IgD-negative memory B cell (primary cell): ENCODE measurements around the gene PML. TPM values are rescaled to one million over a fixed set of nuclear protein-coding genes. Genes with fewer than 3 reads are reported as not detected.
"Not testable (repeated sequence)": the region's sequence is repeated elsewhere in the genome, so short reads cannot be mapped to it uniquely, and the experiment has no call there.

Experiments used
- H3K27ac Mint-ChIP-seq, 3 donors: one replicate each; pipeline ENCODE4 v1.8.0; 2020 to 2022; ENCODE audit warnings: mild to moderate bottlenecking in 3 of 3, mixed read lengths in 3 of 3, moderate library complexity in 1 of 3
- H3K27me3 Mint-ChIP-seq: one replicate; pipeline ENCODE4 v1.8.0; 2021; ENCODE audit warnings: mixed read lengths
- H3K36me3 Mint-ChIP-seq: one replicate; pipeline ENCODE4 v1.8.0; 2020; ENCODE audit warnings: mild to moderate bottlenecking, mixed read lengths
- H3K4me1 Mint-ChIP-seq, 3 donors: one replicate each; pipeline ENCODE4 v1.8.0; 2020 to 2022; ENCODE audit warnings: mixed read lengths in 3 of 3, mild to moderate bottlenecking in 1 of 3
- H3K4me3 Mint-ChIP-seq, 4 donors: one replicate each; pipeline ENCODE4 v1.8.0; 2020 to 2022; ENCODE audit warnings: mild to moderate bottlenecking in 4 of 4, mixed read lengths in 4 of 4, moderate library complexity in 3 of 4
- H3K9me3 Mint-ChIP-seq, 3 donors: one replicate each; pipeline ENCODE4 v1.8.0; 2020 to 2021; ENCODE audit warnings: mixed read lengths in 3 of 3, mild to moderate bottlenecking in 1 of 3
- polyA plus RNA-seq: library from polyadenylated mRNA; unstranded; fragments of 300-500 nt; fragmentation: Illumina TruSeq; gene quantifications from one replicate; pipeline ENCODE4 v1.2.3, GENCODE V29; 2021

PML gene
- polyA plus RNA-seq, 1 donor from 2014 or later, result 43.4 TPM

DNA sequence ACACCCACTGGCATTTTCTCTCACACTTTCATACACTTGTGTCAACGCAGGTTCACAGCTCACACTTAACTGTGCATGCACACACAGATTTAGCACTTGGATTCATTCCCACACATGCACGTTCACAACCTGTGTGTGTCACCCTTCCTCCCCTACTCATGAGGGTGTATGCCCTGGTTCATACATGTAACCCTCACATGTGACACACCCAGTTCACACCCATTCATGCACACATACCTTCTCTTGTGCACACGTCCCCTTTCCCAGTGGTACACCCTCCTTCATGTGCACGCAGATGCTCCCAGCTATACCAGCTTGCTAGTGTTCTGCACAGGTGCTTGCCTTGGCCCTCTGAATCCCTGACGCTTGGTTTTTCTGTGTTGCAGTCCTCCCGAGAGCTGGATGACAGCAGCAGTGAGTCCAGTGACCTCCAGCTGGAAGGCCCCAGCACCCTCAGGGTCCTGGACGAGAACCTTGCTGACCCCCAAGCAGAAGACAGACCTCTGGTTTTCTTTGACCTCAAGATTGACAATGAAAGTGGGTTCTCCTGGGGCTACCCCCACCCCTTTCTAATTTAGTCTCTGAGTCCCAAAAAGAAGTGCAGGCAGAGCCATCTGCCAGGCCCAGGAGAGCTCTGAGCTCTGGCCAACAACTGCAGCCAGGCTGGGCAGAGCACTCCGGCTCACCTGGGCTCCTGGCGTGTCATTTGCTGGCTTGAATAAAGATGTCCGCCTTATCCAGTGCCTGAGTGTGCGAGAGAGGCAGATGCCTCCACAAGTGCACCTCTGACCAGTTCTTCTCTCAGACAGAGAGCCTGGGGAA is 48.3 kb downstream of the PML start:
- Mint-ChIP-seq H3K4me3 (no peak overlapping the region), H3K4me1 (no peaks in the 10 kb centered on the region), H3K36me3 (no peaks in the 10 kb centered on the region), H3K27ac (peak overlapping the region in 2 of 3 donors; percentile 46 to 62), H3K27me3 (no peaks in the 10 kb centered on the region), H3K9me3 (no peaks in the 10 kb centered on the region)

DNA sequence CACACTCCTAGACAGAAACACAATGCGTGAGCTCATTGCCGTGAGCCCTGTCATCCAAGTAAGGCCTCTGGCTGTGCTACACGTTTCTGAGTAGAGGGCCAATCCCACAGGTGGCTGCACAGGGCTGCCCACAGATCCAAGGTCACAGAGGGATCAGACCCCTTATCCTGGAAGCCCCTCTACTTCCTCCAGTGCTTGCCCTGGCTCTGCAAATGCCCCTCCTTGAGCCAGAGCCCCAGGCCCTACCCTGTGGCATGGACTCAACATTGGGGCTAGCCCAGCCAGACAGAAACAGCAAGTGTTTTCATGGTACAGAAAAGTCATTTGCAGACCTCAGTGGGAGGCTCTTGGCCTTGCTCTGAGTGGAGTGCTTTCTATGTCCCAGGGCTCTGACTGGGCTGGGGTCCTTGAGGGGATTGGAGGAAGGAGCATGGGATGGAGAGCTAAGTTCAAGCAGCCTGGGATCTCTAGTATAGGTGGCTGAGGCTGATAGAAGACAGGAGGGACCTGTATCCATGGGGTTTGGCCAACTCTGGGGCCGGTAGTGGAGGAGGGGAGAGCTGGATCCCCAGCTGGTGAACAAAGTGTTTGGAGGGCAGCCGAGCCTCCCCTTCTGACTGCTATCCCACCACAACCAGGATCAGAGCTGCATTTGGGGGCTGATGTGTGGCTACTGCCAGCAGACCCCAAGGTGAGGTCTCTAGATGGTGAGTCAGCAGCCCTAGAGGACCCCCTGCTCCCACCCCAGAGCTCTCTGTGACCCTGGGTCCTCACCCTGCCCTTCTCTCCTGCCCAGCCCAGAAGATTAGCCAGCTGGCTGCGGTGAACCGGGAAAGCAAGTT is 49.1 kb downstream of the PML start:
- H3K27ac Mint-ChIP-seq, result peak overlapping the region in 2 of 3 donors; percentile 7 to 46
- no peak overlapping the region for H3K4me3 Mint-ChIP-seq
- H3K4me1 Mint-ChIP-seq, result peaks cover 0 to 3% (median 0%) of the 10 kb centered on the region in 3 donors
- H3K9me3 Mint-ChIP-seq, result no peaks in the 10 kb centered on the region
- H3K36me3 Mint-ChIP-seq, result no peaks in the 10 kb centered on the region
- no peaks in the 10 kb centered on the region for H3K27me3 Mint-ChIP-seq

DNA sequence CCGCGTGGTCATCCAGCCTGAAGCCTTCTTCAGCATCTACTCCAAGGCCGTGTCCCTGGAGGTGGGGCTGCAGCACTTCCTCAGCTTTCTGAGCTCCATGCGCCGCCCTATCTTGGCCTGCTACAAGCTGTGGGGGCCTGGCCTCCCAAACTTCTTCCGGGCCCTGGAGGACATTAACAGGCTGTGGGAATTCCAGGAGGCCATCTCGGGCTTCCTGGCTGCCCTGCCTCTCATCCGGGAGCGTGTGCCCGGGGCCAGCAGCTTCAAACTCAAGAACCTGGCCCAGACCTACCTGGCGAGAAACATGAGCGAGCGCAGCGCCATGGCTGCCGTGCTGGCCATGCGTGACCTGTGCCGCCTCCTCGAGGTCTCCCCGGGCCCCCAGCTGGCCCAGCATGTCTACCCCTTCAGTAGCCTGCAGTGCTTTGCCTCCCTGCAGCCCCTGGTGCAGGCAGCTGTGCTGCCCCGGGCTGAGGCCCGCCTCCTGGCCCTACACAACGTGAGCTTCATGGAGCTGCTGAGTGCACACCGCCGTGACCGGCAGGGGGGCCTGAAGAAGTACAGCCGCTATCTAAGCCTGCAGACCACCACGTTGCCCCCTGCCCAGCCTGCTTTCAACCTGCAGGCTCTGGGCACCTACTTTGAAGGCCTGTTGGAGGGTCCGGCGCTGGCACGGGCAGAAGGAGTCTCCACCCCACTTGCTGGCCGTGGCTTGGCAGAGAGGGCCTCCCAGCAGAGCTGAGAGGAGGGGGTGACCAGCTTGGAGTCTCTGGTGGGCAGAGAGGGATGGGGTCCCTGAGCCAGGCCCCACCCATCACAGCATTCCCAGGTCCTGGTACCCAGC is 50.0 kb downstream of the PML start:
- no peaks in the 10 kb centered on the region for H3K36me3 Mint-ChIP-seq
- H3K4me3 Mint-ChIP-seq, result no peak overlapping the region
- H3K9me3 Mint-ChIP-seq, result no peaks in the 10 kb centered on the region
- H3K27ac Mint-ChIP-seq, result no peak overlapping the region
- H3K27me3 Mint-ChIP-seq, result no peaks in the 10 kb centered on the region
- peaks cover 0 to 3% (median 2%) of the 10 kb centered on the region in 3 donors for H3K4me1 Mint-ChIP-seq

DNA sequence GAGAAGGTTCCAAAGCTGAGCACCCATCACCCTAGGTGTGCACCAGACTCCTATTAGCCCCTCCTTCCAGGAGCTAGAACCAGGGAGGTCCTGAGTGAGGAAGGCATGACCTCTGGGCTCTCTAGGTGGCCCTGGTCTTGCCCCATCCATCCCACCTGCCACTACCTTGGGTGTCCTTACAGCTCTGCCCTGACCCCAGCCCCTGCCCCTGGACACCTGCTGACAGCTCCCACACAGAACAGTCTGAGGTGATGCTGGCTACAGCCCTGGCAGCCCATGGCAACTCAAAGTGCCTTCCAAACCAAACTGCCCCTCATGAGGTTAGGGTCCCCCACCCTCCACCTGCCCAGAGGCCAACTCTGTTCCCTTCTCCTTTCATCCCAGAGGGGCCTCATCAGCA is 50.7 kb downstream of the PML start:
- H3K36me3 Mint-ChIP-seq, result no peaks in the 10 kb centered on the region
- H3K9me3 Mint-ChIP-seq, result no peaks in the 10 kb centered on the region
- H3K4me1 Mint-ChIP-seq, result peaks cover 0 to 4% (median 3%) of the 10 kb centered on the region in 3 donors
- H3K27ac Mint-ChIP-seq, result no peak overlapping the region
- H3K27me3 Mint-ChIP-seq, result no peaks in the 10 kb centered on the region
- no peak overlapping the region for H3K4me3 Mint-ChIP-seq

DNA sequence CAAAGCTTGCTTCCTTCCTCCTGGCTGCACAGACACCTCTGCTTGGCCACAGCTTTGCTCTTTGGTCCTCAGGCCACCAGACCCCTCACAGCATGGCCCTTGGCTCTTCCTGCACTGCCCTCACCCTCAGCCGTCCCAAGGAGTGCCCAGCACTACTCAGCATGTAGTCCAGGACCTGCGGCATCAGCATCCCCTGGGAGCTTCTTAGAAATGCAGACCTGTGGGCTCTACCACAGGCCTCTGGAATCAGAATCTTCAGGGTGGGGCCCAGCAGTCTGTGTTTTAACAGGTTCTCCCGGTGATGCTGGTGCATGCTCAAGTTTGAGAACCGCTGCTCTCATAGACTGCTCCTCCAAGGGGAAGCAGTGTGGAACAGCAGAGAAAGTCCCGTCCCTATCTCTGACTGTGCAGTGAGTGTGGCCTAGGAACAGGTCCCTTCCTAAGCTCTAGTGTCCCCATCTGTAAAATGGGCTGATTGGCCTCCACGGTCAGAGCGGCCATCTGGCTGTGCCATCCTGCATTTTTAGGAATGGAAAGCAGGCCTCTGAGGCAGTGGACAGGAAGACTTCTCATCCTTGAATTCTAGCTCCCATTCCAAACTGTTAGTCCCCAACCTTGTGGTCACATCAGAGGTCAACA is 51.2 kb downstream of the PML start:
- no peaks in the 10 kb centered on the region for H3K27me3 Mint-ChIP-seq
- no peaks in the 10 kb centered on the region for H3K36me3 Mint-ChIP-seq
- no peak overlapping the region for H3K4me3 Mint-ChIP-seq
- peaks cover 0 to 4% (median 3%) of the 10 kb centered on the region in 3 donors for H3K4me1 Mint-ChIP-seq
- no peaks in the 10 kb centered on the region for H3K9me3 Mint-ChIP-seq
- H3K27ac Mint-ChIP-seq, result peak overlapping the region in 1 of 3 donors; percentile 53

- H3K27me3 Mint-ChIP-seq, result no peaks in the 10 kb centered on the region
- H3K9me3 Mint-ChIP-seq, result no peaks in the 10 kb centered on the region
- H3K36me3 Mint-ChIP-seq, result no peaks in the 10 kb centered on the region
- no peak overlapping the region for H3K4me3 Mint-ChIP-seq
- H3K4me1 Mint-ChIP-seq, result peaks cover 0 to 4% (median 3%) of the 10 kb centered on the region in 3 donors
- H3K27ac Mint-ChIP-seq, result no peak overlapping the region
These were observed 51.8 kb downstream of the PML start for GRCh38 chr15:74046275-74046674.

DNA sequence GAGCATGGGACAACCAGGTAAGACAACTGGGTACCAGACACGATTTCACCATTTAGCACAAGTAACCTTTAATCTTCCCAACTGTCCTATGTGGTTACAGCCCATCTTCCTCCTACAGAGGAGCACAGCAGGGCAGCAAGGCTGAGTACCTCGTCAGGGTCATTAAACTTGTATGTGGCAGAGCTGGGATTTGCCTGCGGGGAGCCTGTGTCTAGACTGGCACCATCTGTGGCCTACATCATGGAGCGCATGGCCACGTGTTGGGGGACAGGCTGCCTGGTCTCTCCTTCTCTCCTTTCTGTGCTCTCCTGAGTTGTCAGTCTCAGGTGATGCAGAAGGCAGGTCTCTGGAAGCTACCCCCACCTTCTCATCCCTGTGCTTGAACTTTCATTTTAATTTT is 55.6 kb downstream of the PML start:
- Mint-ChIP-seq H3K27me3 (no peaks in the 10 kb centered on the region), H3K36me3 (no peaks in the 10 kb centered on the region), H3K4me1 (peaks cover 0 to 8% (median 6%) of the 10 kb centered on the region in 3 donors), H3K9me3 (no peaks in the 10 kb centered on the region), H3K4me3 (peak overlapping the region in 1 of 4 donors; percentile 17), H3K27ac (peak overlapping the region in 1 of 3 donors; percentile 8)

DNA sequence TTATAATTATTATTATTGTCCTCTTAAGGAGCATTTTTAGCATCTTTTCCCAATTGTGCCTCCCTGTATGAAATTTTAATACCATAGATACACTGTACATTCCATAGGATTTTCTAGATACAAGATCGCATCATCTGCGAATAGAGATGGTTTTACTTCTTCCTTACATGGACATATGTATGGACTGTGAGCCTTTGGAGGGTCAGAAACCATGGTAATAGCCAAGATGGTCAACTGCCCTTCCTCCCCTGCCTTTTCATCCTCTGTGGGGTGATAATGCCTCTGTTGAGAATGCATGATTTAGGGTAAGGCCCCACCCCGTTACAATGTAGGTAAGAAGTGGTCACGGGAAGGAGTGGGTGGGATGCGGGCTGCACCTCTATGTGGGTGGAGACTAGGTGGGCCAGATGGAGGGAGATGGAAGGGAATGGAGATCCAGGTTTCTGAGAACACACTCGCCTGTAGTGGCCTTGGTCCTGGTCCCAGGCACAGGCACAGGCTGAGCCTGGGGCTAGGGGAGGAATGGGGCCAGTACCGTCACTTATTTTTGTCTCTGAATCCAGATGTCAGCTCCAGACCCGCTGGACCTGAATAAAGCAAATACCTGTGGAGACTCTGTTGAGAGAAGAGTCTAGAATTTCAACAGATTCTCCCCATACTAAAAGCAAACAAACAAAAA is 56.2 kb downstream of the PML start:
- Mint-ChIP-seq H3K27me3 (no peaks in the 10 kb centered on the region), H3K27ac (peak overlapping the region in 2 of 3 donors; percentile 8 to 74), H3K9me3 (no peaks in the 10 kb centered on the region), H3K4me3 (no peak overlapping the region), H3K36me3 (no peaks in the 10 kb centered on the region), H3K4me1 (peaks cover 0 to 8% (median 6%) of the 10 kb centered on the region in 3 donors)

- H3K9me3 Mint-ChIP-seq, H3K36me3 Mint-ChIP-seq, H3K4me3 Mint-ChIP-seq, H3K27me3 Mint-ChIP-seq, H3K4me1 Mint-ChIP-seq, H3K27ac Mint-ChIP-seq: not testable (repeated sequence)
These were observed 58.0 kb downstream of the PML start for GRCh38 chr15:74052271-74053260.

DNA sequence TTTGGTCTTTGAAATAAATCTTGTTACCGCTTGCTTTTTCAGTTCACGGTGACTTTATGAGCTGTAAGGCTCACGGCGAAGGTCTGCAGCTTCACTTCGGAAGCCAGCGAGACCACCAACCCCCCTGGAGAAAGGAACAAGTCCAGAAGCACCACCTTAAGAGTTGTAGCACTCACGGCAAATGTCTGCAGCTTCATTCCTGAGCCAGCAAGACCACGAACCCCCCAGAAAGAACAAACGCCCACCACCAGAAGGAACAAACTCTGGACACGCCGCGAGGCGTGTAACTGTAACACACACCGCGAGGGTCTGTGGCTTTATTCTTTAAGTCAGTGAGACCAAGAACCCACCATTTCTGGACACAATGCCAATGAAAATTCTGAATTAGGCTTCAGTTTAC is 59.0 kb downstream of the PML start:
- H3K27ac Mint-ChIP-seq, result no peak overlapping the region
- no peak overlapping the region for H3K4me3 Mint-ChIP-seq
- no peaks in the 10 kb centered on the region for H3K27me3 Mint-ChIP-seq
- H3K4me1 Mint-ChIP-seq, result peaks cover 0 to 6% (median 6%) of the 10 kb centered on the region in 3 donors
- H3K9me3 Mint-ChIP-seq, result no peaks in the 10 kb centered on the region
- peaks cover 5% of the 10 kb centered on the region for H3K36me3 Mint-ChIP-seq

- Mint-ChIP-seq H3K4me3 (peak overlapping the region in 2 of 4 donors; percentile 7 to 72), H3K4me1 (peaks cover 0 to 6% (median 6%) of the 10 kb centered on the region in 3 donors), H3K36me3 (peaks cover 5% of the 10 kb centered on the region), H3K27ac (no peak overlapping the region), H3K9me3 (peaks cover 0 to 2% (median 0%) of the 10 kb centered on the region in 3 donors), H3K27me3 (no peaks in the 10 kb centered on the region)
These were observed 59.5 kb downstream of the PML start for GRCh38 chr15:74053941-74054529.

DNA sequence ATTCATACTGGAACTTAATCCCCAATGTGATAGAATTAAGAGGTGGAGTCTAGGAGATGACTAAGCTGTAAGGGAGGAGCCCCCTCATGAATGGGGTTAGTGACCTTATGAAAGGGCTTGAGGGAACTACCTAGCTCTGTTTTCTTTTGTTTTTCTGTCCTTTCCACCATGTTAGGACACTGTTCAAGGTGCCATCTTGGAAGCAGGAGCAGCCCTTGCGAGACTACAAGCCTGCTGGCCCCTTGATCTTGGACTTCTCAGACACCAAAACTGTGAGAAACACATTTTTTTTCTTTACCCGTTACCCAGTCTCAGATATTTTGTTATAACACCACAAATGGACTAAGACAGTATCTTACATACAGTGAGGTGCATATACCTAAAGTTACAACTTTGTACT is 61.3 kb downstream of the PML start:
- H3K27ac Mint-ChIP-seq, result no peak overlapping the region
- H3K27me3 Mint-ChIP-seq, result no peaks in the 10 kb centered on the region
- H3K4me1 Mint-ChIP-seq, result peaks cover 0 to 6% (median 2%) of the 10 kb centered on the region in 3 donors
- H3K9me3 Mint-ChIP-seq, result peaks cover 0 to 2% (median 0%) of the 10 kb centered on the region in 3 donors
- no peak overlapping the region for H3K4me3 Mint-ChIP-seq
- peaks cover 5% of the 10 kb centered on the region for H3K36me3 Mint-ChIP-seq

DNA sequence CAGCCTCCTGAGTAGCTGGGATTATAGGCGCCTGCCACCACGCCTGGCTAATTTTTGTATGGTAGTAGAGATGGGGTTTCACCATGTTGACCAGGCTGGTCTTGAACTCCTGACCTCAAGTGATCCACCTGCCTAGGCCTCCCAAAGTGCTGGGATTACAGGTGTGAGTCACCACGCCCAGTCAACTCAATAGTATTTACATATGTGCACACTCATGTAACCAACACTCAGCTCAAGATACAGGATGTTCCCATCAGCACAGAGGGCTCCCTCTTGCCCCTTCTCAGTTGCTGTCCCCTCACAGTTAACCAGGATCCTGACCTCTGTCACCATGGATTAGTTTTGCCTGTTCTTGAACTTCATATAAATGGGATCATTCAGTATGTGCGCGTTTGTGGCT is 61.8 kb downstream of the PML start:
- not testable (repeated sequence) for H3K9me3 Mint-ChIP-seq, H3K27ac Mint-ChIP-seq, H3K4me3 Mint-ChIP-seq, H3K36me3 Mint-ChIP-seq, H3K4me1 Mint-ChIP-seq, H3K27me3 Mint-ChIP-seq
